H1 (cell line): ENCODE measurements around the gene SEC22B.
"Not testable (repeated sequence)": the region's sequence is repeated elsewhere in the genome, so short reads cannot be mapped to it uniquely, and the experiment has no call there.

Experiments used
- CHD2 ChIP-seq: IDR thresholded peaks from 2 replicates; pipeline ENCODE4 v1.6.1; 2012; ENCODE audit warnings: low read length, improper control_type of control experiment
- CTCF ChIP-seq, 3 experiments: IDR thresholded peaks; 1 replicate in 2 of 3; 2 replicates in 1 of 3; pipeline versions ENCODE4 v1.5.1 to v1.6.1; 2011; ENCODE audit warnings: low read length in 3 of 3, mild to moderate bottlenecking in 3 of 3, inconsistent platforms in 2 of 3, low read depth in 1 of 3, moderate library complexity in 1 of 3; ENCODE audit not compliant: insufficient read depth in 1 of 3; ENCODE audit errors: control extremely low read depth in 1 of 3
- EP300 ChIP-seq, 2 experiments: IDR thresholded peaks; 1 replicate in 1 of 2; 2 replicates in 1 of 2; pipeline ENCODE4 v1.6.1; 2011 to 2012; ENCODE audit warnings: low read depth in 2 of 2, low read length in 2 of 2, mild to moderate bottlenecking in 2 of 2, borderline replicate concordance in 1 of 2, inconsistent platforms in 1 of 2, moderate library complexity in 1 of 2
- EZH2 ChIP-seq: fragments of 200-600 bp; sonication (generic); IDR thresholded peaks from 2 replicates; pipeline ENCODE4 v1.7.1; 2012; ENCODE audit warnings: low read depth, mild to moderate bottlenecking, moderate library complexity, low read length, inconsistent platforms; ENCODE audit not compliant: severe bottlenecking
- SRF ChIP-seq: IDR thresholded peaks from 2 replicates; pipeline ENCODE4 v1.6.1; 2011; ENCODE audit warnings: mild to moderate bottlenecking, low read depth, low read length, moderate library complexity
- TAF1 ChIP-seq: IDR thresholded peaks from 2 replicates; pipeline ENCODE4 v1.6.1; 2011; ENCODE audit warnings: mild to moderate bottlenecking, low read depth, low read length
- ZNF274 ChIP-seq: IDR thresholded peaks from 2 replicates; pipeline ENCODE4 v1.7.0; 2012; ENCODE audit warnings: low read length, borderline replicate concordance; ENCODE audit errors: extremely low read depth

- TF ChIP-seq CHD2; ZNF274; CTCF (IDR thresholded peaks at IDR 0.05; ENCODE audit: control extremely low read depth in 1 of 3, insufficient read depth in 1 of 3, low read depth in 1 of 3, low read length in 3 of 3); TAF1; EP300 (IDR thresholded peaks at IDR 0.05; ENCODE audit: borderline replicate concordance in 1 of 2, low read depth in 2 of 2, low read length in 2 of 2); SRF; EZH2: not testable (repeated sequence)
These were observed 26.8 kb downstream of the SEC22B start for GRCh38 chr1:120149420-120150059.
